MM.1S (cell line): ENCODE data around the gene MRAP2.

Source experiments
- CTCF ChIP-seq: fragments of 300-600 bp; sonication (generic); IDR thresholded peaks from 2 replicates; pipeline ENCODE4 v1.5.1; 2016; ENCODE audit warnings: antibody characterized with exemption, low read length, mixed read lengths
- EZH2 ChIP-seq: fragments of 300-600 bp; sonication (generic); optimal IDR thresholded peaks from 2 replicates; pipeline ENCODE3; 2017; ENCODE audit warnings: low read depth, mild to moderate bottlenecking, antibody characterized with exemption, low read length, mixed read lengths

DNA sequence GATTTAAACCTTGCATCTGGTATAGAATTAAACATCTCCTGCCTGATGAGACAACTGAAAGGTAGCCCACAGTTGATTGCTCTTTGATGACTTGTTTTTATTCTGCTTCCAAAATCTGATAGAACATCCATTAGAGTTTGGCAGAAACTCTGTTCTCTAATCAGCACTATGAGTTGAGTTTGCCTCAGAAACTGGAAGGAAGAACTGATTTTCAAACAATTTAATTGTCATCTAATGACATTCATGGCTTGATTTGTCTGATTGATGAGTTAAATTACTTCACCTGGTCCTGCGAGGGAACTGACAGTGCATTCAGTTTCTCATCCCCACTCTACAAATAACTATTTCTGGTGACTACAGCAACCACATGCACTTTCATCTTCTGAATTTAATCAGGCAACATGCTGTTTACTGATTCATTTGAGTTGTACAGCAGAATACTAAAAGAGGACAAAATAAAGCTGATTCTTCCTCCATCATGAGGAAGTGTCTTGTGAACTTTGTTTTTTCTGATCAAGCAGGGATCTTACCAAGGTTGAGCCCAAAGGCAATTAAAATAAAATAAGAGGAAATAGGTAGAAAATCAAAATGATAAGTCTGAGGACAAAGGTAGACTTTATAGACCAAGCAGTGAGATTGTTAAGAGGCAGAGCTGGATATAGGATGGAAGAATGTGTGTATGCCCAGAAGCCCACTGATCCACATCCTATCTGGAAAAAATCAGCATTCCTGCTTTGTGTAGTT lies 15.7 kb upstream of the MRAP2 start:
- TF ChIP-seq CTCF (no peak), EZH2 (no peak)
